HTERT RPE-1 (cell line): ENCODE results near the gene BSND.
"Not testable (repeated sequence)": the region's sequence is repeated elsewhere in the genome, so short reads cannot be mapped to it uniquely, and the experiment has no call there.

Experiments used
- in situ Hi-C: fragments of 300-500 bp; cut with MboI; formaldehyde crosslinking; loops from 4 replicates; pipeline ENCODE4 v1.14.3; 2020; ENCODE audit warnings: low sequenced_read_pairs

Gene BSND

GRCh38 chr1:54998677-54999076 is at the start of gene BSND:
Gene BSND (plus strand): TSS chr1:54998933. CDS start chr1:54999187, 254 bp downstream.
- in situ Hi-C loops, result no loop called here

- in situ Hi-C loops, result no loop called here
Measured at GRCh38 chr1:54949053-54949452, 49.7 kb upstream of the BSND start.

GRCh38 chr1:54950006-54950368 is 48.7 kb upstream of the BSND start:
- in situ Hi-C loops, result no loop called here

GRCh38 chr1:54950369-54951163 is 48.2 kb upstream of the BSND start:
- in situ Hi-C loops, result no loop called here

GRCh38 chr1:54951810-54952226 is 46.9 kb upstream of the BSND start:
- in situ Hi-C loops, result no loop called here

- in situ Hi-C loops, result no loop called here
Measured at GRCh38 chr1:54952950-54953718, 45.6 kb upstream of the BSND start.

- in situ Hi-C loops, result no loop called here
Measured at GRCh38 chr1:54953846-54954245, 44.9 kb upstream of the BSND start.

GRCh38 chr1:54955359-54955758 is 43.4 kb upstream of the BSND start:
- in situ Hi-C loops, result no loop called here

GRCh38 chr1:54956726-54957125 is 42.0 kb upstream of the BSND start:
- in situ Hi-C loops, result no loop called here

- in situ Hi-C loops, result no loop called here
Measured at GRCh38 chr1:54959241-54959640, 39.5 kb upstream of the BSND start.

- in situ Hi-C loops, result no loop called here
Measured at GRCh38 chr1:54962612-54963395, 35.9 kb upstream of the BSND start.

- in situ Hi-C loops, result not testable (repeated sequence)
Measured at GRCh38 chr1:54963829-54964228, 34.9 kb upstream of the BSND start.

GRCh38 chr1:54965624-54966340 is 33.0 kb upstream of the BSND start:
- in situ Hi-C loops, result no loop called here

GRCh38 chr1:54967372-54967771 is 31.4 kb upstream of the BSND start:
- in situ Hi-C loops, result no loop called here

- in situ Hi-C loops, result no loop called here
Measured at GRCh38 chr1:54968551-54968950, 30.2 kb upstream of the BSND start.

- in situ Hi-C loops, result no loop called here
Measured at GRCh38 chr1:54969879-54970278, 28.9 kb upstream of the BSND start.

GRCh38 chr1:54970901-54971300 is 27.8 kb upstream of the BSND start:
- in situ Hi-C loops, result no loop called here

- in situ Hi-C loops, result no loop called here
Measured at GRCh38 chr1:54971317-54971791, 27.4 kb upstream of the BSND start.

- in situ Hi-C loops, result no loop called here
Measured at GRCh38 chr1:54972436-54972835, 26.3 kb upstream of the BSND start.

- in situ Hi-C loops, result no loop called here
Measured at GRCh38 chr1:54973205-54973921, 25.4 kb upstream of the BSND start.
